ENCODE results near the gene ESYT1.

DNA sequence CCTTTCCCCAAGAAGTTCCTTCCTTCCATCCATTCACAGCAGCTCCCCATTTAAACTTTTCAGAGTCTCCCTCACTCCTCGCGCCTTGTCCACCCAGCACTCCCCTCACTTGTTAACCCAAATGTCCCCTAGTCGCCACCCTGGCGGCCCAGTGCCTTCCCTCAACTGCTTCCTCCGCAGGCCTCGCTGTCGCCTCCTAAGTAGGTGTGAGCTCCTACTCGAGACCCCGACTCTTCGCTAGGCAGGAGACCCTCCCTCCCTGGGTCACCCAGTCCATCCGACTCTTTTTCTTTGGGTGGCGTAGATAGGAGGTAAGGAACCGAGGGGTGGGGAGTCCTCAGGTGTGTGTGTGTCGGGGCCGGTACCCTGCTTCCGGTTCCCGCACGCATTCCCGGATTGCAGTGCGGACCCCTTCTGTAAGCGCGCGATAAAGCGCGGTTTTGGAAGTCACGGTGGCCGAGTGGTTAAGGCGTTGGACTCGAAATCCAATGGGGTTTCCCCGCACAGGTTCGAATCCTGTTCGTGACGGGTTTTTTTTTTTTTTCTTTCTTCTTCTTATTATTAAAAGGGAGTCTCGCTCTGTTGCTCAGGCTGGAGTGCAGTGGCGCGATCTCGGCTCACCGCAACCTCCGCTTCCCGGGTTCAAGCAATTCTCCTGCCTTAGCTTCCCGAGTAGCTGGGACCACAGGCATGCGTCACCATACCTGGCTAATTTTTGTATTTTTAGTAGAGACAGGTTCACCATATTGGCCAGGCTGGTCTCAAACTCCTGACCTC, 62.0 kb downstream of the ESYT1 start:
- TF ChIP-seq, protein P1, sequence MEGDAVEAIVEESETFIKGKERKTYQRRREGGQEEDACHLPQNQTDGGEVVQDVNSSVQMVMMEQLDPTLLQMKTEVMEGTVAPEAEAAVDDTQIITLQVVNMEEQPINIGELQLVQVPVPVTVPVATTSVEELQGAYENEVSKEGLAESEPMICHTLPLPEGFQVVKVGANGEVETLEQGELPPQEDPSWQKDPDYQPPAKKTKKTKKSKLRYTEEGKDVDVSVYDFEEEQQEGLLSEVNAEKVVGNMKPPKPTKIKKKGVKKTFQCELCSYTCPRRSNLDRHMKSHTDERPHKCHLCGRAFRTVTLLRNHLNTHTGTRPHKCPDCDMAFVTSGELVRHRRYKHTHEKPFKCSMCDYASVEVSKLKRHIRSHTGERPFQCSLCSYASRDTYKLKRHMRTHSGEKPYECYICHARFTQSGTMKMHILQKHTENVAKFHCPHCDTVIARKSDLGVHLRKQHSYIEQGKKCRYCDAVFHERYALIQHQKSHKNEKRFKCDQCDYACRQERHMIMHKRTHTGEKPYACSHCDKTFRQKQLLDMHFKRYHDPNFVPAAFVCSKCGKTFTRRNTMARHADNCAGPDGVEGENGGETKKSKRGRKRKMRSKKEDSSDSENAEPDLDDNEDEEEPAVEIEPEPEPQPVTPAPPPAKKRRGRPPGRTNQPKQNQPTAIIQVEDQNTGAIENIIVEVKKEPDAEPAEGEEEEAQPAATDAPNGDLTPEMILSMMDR (IDR thresholded peaks at IDR 0.05) = peak in 1 of 3 donors; percentile 16
- no peak for TF ChIP-seq POLR2A (IDR thresholded peaks at IDR 0.05)

Data from ovary (tissue), 3 donors.